ENCODE measurements around the gene PRRC1. TPM values are rescaled to one million over a fixed set of nuclear protein-coding genes. Genes with fewer than 3 reads are reported as not detected.

PRRC1 gene
- polyA plus RNA-seq, 1 donor: 49.5 TPM

DNA sequence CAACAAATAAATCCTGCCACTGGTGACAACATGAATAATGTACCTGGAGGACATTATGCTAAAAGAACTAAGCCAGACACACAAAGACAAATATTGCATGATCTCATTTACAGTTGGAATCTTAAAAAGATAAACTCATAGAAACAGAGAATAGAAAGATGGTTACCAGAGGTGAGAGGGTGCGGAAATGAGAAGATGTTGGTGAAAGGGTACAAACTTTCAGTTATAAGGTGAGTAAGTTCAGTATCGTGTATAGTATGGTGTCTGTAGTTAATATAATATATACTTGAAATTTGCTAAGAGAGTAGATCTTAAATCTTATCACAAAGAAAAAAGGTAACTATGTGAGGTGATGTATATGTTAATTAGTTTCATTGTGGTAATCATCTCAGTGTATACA is 63.3 kb downstream of the PRRC1 start:
- DNase-seq (ENCODE audit: low read depth): no peak

DNA sequence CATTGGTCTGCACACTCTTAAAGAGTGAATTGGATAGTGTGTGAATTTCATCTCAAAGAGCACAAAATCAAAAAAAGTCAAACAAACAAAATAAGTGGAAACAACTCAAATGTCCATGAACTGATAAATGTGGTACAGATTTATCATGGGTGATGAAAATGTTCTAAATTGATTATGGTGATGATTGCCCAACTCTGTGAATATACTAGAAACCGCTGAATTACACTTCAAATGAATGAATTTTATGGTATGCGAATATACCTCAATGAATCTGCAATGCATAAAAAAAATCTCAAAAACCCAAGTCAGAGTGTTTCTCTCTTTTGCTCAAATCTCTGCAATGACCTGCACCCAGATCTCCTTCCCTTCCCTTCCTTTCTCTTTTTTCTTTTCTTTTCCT is 64.0 kb downstream of the PRRC1 start:
- DNase-seq (ENCODE audit: low read depth): no peak

DNA sequence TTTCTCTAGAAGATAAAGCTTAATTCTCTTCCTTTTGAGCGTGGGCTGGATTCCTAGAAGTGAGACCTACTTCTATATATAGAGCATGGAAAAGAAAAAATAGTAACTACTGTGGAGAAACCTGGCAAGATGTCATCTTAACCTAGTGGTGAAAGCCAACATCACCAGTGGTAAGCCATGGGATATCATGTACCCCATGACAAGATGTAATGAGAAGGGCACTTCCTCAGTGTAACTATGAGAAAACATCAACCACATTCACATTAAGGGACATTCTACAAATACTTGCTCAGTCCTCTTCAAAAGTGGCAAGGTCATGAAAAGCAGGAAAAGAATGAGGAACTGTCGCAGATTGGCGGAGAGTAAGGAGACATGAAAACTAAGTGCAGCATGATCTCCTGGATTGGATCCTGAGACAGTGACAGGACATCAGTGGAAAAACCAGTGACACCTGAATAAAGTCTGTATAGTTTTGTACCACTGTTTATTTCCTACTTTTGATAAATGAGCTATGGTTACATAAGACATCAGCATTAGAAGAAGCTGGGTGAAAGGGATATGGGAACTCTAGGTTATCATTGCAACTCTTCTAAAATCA is 65.4 kb downstream of the PRRC1 start:
- DNase-seq (ENCODE audit: low read depth): no peak

DNA sequence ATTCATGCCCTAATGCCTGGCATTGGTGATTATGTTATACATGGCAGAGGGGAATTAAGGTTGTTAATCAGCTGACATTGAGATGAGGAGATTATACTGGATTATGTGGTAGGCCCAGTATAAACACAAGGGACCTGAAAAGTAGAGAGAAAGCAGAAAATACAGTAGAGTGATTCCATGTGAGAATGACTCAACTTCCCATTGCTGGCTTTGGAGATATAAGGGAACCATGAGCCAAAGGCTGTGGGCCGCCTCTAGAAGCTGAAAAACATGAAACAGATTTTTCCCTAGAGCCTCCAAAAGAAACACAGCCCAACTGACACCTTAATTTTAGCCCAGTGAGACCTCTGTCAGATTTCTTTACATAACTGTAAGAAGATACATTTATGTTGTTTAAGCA is 66.4 kb downstream of the PRRC1 start:
- no peak for DNase-seq (ENCODE audit: low read depth)

DNA sequence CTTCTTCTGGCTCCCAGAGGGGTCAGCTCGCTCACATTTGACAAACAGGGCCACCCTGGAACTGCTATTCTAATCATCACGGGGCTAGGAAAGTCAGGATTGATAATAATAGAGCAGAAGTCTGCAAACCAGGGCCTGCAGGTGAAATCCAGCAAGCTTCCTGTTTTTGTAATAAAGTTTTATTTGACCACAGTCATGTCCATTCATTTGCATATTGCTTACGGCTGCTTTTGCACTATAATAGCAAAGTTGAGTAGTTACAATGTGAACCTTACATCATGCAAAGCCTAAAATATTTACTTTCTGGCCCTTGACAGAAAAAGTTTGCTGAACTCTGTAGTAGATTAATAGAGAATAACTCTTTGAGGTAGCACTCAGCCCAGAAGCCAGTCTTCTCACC is 68.2 kb downstream of the PRRC1 start:
- no peak for DNase-seq (ENCODE audit: low read depth)

DNA sequence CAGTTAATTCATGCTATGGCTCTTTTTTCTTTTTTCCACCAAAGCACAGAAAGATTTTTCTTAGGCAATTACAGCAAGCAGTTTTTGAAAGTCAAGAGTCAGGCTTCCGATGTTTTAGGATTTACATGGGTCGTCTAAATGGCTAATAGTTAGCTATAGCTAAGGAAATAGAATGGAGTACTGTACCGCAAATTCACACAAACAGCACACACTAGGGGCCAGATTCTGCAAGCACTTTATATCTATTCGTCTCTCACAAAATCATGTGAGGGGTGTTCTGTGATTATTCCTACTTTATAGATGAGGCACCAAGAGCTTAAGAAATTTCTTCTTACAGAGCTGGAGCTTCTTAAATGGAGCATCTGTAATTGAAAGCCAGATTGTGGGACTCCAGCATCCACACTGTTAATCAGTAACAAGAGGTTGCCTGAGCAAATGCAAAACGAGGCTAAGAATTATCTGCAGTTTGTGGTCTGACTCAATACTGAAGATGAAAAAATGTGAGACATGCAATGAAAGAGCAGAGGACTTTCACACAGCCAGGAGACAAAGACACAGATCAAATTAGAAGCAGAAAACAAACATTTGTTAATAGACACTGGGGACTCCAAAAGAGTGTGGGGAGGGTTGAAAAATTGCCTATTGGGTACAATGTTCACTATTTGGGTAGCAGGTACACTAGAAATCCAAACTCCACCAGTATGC is 68.8 kb downstream of the PRRC1 start:
- DNase-seq (ENCODE audit: low read depth): no peak

DNA sequence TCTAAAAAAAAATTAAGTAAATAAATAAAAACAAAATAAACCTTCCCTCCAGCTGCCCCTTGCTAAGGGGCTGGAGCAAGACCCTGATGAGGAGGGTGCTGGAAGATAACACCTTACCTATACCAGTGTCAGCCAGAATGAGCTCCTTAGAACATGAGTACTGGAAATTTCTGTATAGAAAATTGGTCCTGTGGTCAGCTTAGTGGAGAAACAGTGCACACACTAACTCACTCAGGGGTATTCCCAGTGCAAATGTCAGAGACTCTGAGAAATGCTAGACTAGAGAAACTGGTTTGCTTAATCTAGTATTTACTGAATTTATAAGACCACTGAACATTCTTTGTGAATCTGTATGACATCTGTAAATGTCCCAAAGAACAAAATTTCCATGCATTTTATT is 69.4 kb downstream of the PRRC1 start:
- no peak for DNase-seq (ENCODE audit: low read depth)

DNA sequence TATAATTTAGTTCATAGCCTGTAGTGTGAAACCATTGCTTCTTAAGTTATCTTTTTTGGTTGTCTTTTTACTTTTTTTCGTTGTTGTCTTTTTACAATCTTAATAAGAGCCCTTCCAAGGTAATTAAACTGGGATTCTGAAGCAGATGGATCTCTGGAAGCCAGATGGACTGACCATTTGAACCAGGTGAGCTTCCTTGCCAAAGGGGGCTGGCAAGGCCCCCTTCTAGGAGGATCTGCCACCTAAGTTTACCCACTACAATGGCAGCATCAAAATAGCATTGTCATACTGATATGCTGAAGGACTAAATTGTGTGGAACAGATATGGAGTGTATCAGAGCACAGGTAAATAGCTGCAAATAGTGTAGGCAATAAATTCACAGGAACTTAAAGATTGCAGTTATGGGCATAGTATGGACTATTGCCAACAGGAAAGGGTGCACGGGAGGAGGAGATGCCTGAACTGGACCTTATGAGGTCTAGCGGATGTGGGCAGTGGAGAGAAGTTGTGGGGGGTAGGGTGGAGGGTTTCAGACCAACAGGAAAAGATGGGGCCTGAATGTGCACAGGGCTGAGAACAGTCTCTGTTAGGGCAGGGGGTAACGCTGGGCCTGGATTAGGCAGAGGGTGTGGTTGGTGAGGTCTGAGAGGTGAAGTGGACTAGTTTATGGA is 69.9 kb downstream of the PRRC1 start:
- DNase-seq (ENCODE audit: low read depth): no peak

DNA sequence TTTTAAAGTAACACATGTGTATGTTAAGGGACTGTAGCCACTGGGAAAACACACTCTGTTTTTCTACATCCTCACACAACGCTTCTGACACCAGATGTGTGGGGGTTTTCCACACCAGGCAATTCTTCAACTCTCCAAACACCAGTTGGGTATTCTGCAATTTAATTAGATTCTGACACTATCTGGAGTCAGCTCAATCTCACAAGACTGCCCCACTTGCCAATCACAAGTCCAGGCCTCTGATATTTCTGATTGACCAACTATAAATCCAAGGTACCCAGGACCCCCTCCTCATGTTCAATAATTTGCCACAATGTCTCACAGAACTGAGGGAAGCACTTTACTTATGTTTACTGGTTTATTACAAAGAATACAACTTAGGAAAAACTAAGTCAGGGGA is 70.9 kb downstream of the PRRC1 start:
- no peak for DNase-seq (ENCODE audit: low read depth)

DNA sequence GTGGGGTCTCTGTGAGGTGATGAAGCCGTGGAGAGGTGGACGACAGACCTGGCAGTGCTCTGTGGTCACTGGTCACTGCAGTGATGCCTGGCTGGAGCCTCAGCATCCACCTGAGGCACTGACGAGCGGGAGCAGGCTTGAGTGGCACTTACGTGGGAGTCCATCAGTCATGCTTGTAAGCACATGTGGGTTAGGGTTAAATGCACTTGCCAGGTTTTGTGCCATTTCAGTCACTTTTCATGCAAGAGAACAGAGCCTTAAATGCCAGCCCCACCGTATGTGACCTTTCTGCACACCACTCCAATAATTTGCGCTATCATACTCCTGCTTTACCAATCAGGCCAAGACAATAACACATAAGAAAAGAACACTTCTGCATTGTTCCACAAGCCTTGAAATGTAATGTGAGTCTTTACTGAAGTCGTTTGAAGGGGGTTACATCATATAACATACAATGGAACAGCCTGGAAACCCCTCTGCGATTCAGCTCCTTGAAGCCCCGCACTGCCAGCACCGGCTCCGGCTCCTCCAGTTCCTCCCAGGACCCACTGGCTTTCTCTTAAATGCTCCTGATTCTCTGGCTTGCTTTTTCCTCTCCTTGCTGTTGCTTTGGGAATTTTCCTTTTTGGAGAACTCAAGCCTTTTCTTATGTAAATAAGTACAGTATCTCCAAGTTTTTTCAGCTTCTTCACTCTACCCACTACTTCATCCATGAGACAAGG is 72.0 kb downstream of the PRRC1 start:
- DNase-seq (ENCODE audit: low read depth): no peak

DNA sequence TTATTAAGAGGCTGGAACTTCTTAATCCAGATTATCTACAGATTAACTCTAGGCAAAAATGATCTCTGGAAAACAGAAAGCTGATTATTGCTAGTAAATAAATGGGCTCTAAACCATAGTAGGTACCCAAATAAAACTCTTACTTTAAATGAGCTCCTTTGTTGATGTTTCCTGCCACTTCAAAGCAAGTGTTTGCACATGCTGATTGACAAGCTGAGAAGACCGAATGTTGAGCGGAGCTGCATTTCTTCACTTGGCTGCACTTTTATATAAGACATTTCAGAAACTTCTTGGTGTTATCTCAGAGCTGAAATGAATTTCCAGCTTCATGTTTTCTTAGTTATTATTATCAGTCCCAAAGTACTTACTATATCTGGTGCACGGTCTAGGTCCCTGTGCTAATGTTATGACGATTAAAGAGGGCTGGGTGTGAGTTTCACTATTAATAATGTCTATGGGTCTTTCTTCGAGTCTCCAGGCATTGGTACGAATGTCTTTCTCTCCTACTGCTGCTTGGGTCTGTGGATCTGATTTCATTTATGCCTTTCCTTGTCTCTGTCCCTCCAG is 72.8 kb downstream of the PRRC1 start:
- no peak for DNase-seq (ENCODE audit: low read depth)

DNA sequence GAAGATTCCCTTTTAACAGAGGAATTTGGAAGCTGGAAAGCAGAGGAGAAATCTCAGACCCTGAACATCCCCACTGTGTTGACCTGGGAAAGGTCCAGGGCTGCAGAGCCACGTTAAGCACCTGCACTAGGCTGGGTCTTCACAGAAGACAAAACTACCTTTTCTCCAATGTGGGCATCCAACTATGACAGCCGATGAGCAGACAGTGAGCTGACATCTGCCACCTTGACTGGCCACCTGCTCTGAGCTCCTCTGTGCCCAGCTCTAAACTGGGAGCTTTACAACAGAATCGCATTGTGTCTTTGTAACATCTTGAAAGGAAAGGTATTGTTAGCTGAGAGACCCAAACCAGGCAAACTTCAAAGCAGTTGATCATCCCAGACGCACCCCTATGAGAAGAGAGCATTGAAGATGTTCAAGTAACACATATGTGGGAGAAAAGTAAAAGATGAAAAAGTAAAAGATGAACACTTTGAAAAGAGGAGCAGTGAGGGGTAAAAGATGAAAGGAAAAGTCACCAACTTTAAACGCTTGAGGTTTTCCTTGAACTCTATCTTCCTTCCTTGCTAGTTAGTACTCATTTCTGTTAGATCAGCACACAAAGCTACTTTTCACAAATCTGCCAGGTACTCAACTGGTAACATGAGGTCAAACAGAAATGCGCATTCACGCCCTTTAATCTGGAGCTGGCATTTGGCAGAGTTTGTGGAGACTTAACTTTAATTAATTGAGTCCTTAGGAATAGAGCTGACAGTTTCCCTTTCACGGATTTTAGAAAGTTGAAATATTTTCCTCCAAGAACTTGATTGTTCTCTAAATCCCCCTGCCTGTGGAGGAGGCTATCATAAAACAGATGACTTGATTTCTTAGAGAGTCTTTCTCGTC is 78.3 kb downstream of the PRRC1 start:
- DNase-seq (ENCODE audit: low read depth): no peak

DNA sequence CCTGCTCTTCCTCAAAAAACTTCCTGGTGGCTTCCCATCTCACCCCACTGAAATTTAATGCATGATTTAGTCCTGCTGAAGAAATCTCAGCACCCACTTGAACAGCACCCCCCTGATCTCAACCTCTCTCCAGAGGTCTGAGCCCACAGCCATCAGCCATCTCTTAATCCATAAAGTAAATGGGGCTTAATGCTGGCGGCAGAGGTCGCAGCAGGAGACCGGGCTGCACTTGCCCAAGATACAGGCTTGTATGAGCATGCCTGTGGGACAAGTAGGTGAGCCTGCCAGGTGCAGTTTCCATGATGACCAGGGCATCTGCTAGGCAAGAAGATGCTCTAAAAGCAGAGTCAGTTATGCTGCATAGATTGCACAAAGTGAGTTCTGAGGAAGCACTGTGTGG is 79.1 kb downstream of the PRRC1 start:
- no peak for DNase-seq (ENCODE audit: low read depth)

DNA sequence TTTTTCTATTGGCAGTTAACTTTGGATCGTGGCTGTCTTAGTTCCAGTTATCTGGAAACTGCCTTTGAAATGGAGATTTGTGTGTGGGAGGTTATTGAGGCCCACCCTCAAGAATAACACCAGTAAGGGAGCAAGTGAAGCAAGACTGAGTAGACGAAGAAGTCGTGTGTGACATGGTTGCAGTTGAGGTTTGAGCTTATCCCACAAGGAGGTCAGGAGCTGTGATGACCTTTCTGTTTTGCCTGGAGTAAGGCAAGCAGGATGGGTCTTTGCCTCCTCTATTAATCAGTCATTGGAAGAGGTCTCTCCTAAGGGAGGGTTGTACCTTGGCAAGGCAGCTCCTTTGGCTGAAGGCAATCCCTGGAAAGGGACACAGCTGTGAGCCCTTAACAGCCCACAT is 81.9 kb downstream of the PRRC1 start:
- DNase-seq (ENCODE audit: low read depth): no peak

DNA sequence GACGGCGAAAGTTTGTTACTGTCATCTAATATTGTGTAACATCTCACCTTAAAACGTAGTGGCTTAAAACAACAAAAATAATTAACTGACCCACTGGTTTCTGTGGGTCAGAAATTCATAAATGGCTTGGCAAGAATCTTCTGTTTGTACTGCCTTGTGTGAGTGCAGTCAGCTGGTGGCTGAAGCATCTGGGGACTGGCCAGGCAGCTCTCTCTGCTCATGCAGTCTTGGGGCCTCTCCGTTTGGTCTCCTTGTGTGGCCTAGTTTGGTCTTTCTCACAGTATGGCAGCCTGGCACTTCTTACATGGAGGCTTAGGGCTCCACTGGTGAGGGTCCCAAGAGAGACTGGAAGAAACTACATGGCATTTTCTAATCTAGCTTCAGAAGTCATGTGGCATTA is 82.4 kb downstream of the PRRC1 start:
- DNase-seq (ENCODE audit: low read depth): no peak

DNA sequence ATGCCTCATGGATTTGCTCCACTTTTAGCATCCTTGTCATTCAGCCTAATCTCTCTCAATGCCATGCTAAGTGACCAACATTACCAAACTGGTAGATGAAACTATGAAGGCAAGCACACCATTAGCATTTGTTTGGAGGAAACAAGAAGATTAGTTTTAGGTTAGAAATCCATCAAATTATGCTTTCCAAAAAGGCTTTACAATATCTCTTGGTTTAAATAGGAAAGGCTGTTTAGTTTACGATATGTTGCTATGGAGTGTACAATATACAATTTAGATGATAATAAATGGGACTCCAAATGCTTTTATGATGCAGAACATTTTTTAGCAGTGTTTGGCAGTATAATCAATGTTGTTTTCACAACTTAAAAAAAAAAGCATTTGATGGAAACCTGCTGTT is 83.7 kb downstream of the PRRC1 start:
- DNase-seq (ENCODE audit: low read depth): peak; percentile 5

DNA sequence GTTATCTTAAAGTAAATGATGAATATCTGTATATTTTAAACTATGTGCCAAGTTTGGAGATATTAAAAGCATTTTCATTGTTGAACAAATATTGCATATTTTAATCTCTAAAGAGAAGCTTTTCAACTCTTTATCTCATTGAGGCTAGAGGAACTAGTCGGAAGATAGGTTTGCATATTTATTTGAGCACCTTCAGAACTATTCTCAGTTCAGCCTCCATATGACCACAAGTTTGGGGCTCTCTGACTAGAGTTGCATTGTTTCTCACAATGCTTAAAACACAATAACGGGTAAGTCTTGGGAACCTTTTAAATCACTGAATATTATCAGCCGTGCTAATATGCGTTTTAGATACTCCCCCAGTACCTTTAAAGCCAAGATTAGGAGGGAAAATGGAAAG is 84.2 kb downstream of the PRRC1 start:
- no peak for DNase-seq (ENCODE audit: low read depth)

DNA sequence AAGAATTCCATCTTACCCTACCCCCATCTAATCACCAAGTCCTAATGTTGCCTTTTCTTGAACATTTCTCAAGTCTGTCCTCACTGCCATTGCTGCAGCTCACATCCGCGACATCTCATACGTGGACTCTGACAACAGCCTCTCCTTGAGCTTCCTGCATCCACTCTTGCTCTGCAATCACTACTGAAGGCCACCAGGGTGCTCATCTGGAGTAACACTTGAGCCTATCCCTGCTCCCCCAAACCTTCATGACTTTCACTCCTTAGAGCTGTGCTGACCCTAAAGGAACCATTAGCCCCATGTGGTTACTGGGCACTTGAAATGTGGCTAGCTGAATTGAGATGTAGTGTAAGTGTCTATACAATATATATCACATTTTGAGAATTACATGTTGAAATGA is 85.0 kb downstream of the PRRC1 start:
- DNase-seq (ENCODE audit: low read depth): no peak

DNA sequence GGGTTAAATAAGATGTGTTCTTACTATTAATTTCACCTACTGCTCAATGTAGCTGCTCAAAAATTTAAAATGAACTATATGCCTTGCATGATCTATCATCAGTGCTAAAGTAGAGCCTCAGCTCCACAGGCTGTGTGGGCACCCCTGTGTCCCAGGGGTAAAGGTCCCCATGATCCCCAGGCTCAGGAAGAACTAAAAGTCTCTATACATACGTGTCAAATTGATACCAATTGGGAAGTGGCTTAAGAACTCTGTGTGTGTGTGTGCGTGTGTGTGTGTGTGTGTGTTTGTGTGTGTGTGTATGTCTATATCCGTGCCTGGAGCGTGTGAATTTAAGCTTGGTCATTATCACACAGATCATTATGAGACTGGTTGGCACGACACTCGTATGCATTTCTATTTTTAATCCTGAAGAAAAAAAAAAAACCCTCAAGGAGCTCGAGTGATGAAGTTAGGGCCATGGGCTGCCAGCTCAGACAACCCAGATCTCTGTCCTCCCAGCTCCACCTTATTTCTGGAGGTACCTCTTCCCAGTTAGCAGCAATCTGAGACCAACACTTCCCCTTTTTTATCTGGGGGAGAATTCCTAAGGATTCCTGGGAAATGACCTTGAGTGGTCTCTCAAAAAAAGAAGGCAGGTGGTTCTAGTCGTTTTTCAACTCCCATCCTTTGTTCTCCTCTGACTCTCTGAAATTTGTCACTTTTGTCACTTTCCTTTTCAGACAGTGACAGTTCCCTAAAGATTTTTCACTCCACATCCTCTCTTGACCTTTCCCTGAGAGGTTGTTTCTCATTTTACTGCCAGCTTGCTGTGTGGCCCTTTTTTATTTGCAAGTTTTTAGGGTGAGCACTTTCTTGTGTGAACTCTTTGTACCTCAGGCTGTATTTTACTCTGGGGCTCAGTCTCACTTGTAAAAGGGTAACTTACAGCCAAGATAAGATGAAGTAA is 85.7 kb downstream of the PRRC1 start:
- DNase-seq (ENCODE audit: low read depth): no peak

Measured in forelimb muscle (tissue), 1 donor.